A549 (cell line): Measurements from ENCODE around the gene CFAP65. TPM values are rescaled to one million over a fixed set of nuclear protein-coding genes. Genes with fewer than 3 reads are reported as not detected.

ENCODE experiments used
- ATAC-seq, 2 experiments: fragments of 200-7000 bp in 1 of 2; fragments of >200 bp in 1 of 2; cut with Nextera tagmentation in 1 of 2; cut with Tn5 transposase in 1 of 2; 3 replicates each; pipeline versions ENCODE4 v1.8.0 to v1.9.1; 2018 to 2020; ENCODE audit warnings: mild to moderate bottlenecking in 1 of 2, moderate library complexity in 1 of 2
- CTCF ChIA-PET: fragments of 300-600 bp; sonication (Branson Sonifier 250); formaldehyde crosslinking; extraction: SDS; loops from one replicate; lab custom pipeline; 2021; ENCODE audit warnings: antibody characterized with exemption, inconsistent platforms; lab: Yijun Ruan, JAX
- POLR2A ChIA-PET: fragments of 350-600 bp; formaldehyde crosslinking; extraction: SDS; loops from one replicate; lab custom pipeline; 2021; ENCODE audit warnings: antibody characterized with exemption, inconsistent platforms; lab: Yijun Ruan, JAX
- DNase-seq, 2 experiments: peaks; one replicate each; pipeline versions ENCODE4 v3.0.0 to v3.0.0-alpha.2; 2011 to 2016; ENCODE audit warnings: low read depth in 1 of 2, low spot score in 1 of 2
- FAIRE-seq: peaks from 2 replicates; lab custom pipeline; 2011; peaks lifted over from hg19 to GRCh38; lab: Jason Lieb, UNC
- H3K27ac ChIP-seq, 2 experiments: fragments of >200 bp; sonication (Bioruptor Twin); formaldehyde crosslinking; 3 replicates each; pipeline ENCODE4 v1.5.1; 2016 to 2017
- H3K4me1 ChIP-seq: fragments of >200 bp; sonication (Bioruptor Twin); formaldehyde crosslinking; 3 replicates; pipeline ENCODE4 v1.6.1; 2016
- H3K4me2 ChIP-seq: fragments of >200 bp; sonication (Bioruptor Twin); formaldehyde crosslinking; 3 replicates; pipeline ENCODE4 v1.6.1; 2016
- H3K4me3 ChIP-seq: fragments of >200 bp; sonication (Bioruptor Twin); formaldehyde crosslinking; 3 replicates; pipeline ENCODE4 v1.5.1; 2016
- H3K9me3 ChIP-seq: fragments of >200 bp; sonication (Bioruptor Twin); formaldehyde crosslinking; 3 replicates; pipeline ENCODE4 v1.6.1; 2016
- CBX2 ChIP-seq: fragments of 200-600 bp; sonication (generic); IDR thresholded peaks from 2 replicates; pipeline ENCODE4 v1.6.1; 2016; ENCODE audit warnings: low read depth, mild to moderate bottlenecking, borderline replicate concordance
- CEBPB ChIP-seq, 2 experiments: fragments of >200 bp in 1 of 2; sonication (Bioruptor Twin) in 1 of 2; formaldehyde crosslinking in 1 of 2; IDR thresholded peaks; 2 replicates each; pipeline ENCODE4 v1.6.1; 2012 to 2016
- EHF ChIP-seq: fragments of 250-450 bp; sonication (Bioruptor Pico); IDR thresholded peaks from 2 replicates; pipeline ENCODE4 v1.5.0; 2020; ENCODE audit warnings: mild to moderate bottlenecking
- EHMT2 ChIP-seq: fragments of 200-600 bp; sonication (generic); IDR thresholded peaks from 2 replicates; pipeline ENCODE4 v1.6.1; 2016; ENCODE audit warnings: antibody characterized with exemption, low read depth, mild to moderate bottlenecking, moderate library complexity
- ESRRA ChIP-seq: fragments of 150-350 bp; IDR thresholded peaks from 2 replicates; pipeline ENCODE4 v1.6.1; 2014; ENCODE audit warnings: mild to moderate bottlenecking, low read length, borderline replicate concordance
- FOSB ChIP-seq: fragments of 250-450 bp; sonication (Bioruptor Pico); IDR thresholded peaks from 2 replicates; pipeline ENCODE4 v1.5.0; 2020; ENCODE audit warnings: mild to moderate bottlenecking, moderate library complexity
- FOXS1 ChIP-seq: fragments of 250-450 bp; sonication (Bioruptor Pico); IDR thresholded peaks from 2 replicates; pipeline ENCODE4 v1.5.0; 2020; ENCODE audit warnings: mild to moderate bottlenecking, moderate library complexity
- HOXA7 ChIP-seq: fragments of 250-450 bp; sonication (Bioruptor Pico); IDR thresholded peaks from 2 replicates; pipeline ENCODE4 v1.5.0; 2020; ENCODE audit warnings: mild to moderate bottlenecking, moderate library complexity
- HOXB5 ChIP-seq: fragments of 250-450 bp; sonication (Bioruptor Pico); IDR thresholded peaks from 2 replicates; pipeline ENCODE4 v1.5.0; 2020; ENCODE audit warnings: mild to moderate bottlenecking, moderate library complexity
- JUNB ChIP-seq: fragments of >200 bp; sonication (Bioruptor Twin); formaldehyde crosslinking; IDR thresholded peaks from 2 replicates; pipeline ENCODE4 v1.6.1; 2016
- MAFK ChIP-seq: fragments of 450-650 bp; IDR thresholded peaks from 2 replicates; pipeline ENCODE4 v1.6.1; 2014; ENCODE audit not compliant: partially characterized antibody
- MAZ ChIP-seq: fragments of 150-350 bp; IDR thresholded peaks from 2 replicates; pipeline ENCODE4 v1.6.1; 2014; ENCODE audit warnings: antibody characterized with exemption, low read depth, low read length, borderline replicate concordance
- NFE2L2 ChIP-seq: fragments of 150-350 bp; conservative IDR thresholded peaks from 2 replicates; pipeline ENCODE4 v1.6.1; 2014; ENCODE audit warnings: low read length
- NR3C1 ChIP-seq: fragments of >200 bp; sonication (Bioruptor Twin); formaldehyde crosslinking; IDR thresholded peaks from 3 replicates; pipeline ENCODE4 v1.6.1; 2017
- RARB ChIP-seq: fragments of 250-450 bp; sonication (Bioruptor Pico); IDR thresholded peaks from 2 replicates; pipeline ENCODE4 v1.8.0; 2021; ENCODE audit warnings: mild to moderate bottlenecking, moderate library complexity
- RCOR1 ChIP-seq: fragments of 150-350 bp; IDR thresholded peaks from 2 replicates; pipeline ENCODE4 v1.6.1; 2014; ENCODE audit warnings: antibody characterized with exemption, low read length, low read depth
- RFX5 ChIP-seq: fragments of 450-650 bp; IDR thresholded peaks from 2 replicates; pipeline ENCODE4 v1.7.1; 2014; ENCODE audit warnings: antibody characterized with exemption, mild to moderate bottlenecking, moderate library complexity
- SREBF2 ChIP-seq: fragments of 450-650 bp; IDR thresholded peaks from 2 replicates; pipeline ENCODE4 v1.6.1; 2014; ENCODE audit warnings: mild to moderate bottlenecking, moderate library complexity
- TP53 ChIP-seq: fragments of 250-450 bp; sonication (Bioruptor Pico); IDR thresholded peaks from 2 replicates; pipeline ENCODE4 v1.5.0; 2021; ENCODE audit warnings: mild to moderate bottlenecking, moderate library complexity
- ZC3H11A ChIP-seq: fragments of 450-650 bp; IDR thresholded peaks from 2 replicates; pipeline ENCODE4 v1.6.1; 2014; ENCODE audit warnings: antibody characterized with exemption, mild to moderate bottlenecking
- ZFP36 ChIP-seq: fragments of 450-650 bp; IDR thresholded peaks from 2 replicates; pipeline ENCODE4 v1.6.1; 2014; ENCODE audit warnings: borderline replicate concordance; ENCODE audit not compliant: partially characterized antibody
- ZSCAN20 ChIP-seq: fragments of 250-450 bp; sonication (Bioruptor Pico); IDR thresholded peaks from 2 replicates; pipeline ENCODE4 v1.8.0; 2022; ENCODE audit warnings: mild to moderate bottlenecking, moderate library complexity
- WGBS: methylation state at CpG from one replicate; pipeline ENCODE4 v1.1.6; 2017; ENCODE audit errors: missing lambda C conversion rate; 5-methylcytosine and 5-hydroxymethylcytosine counted together
- polyA plus RNA-seq, 4 experiments: library from polyadenylated mRNA; depleted of rRNA in 3 of 4; stranded (reverse); fragments of >200 nt; fragmentation: RNase III in 1 of 4; extraction: RNeasy Plus Mini Kit Qiagen cat#74134 plus additional on column Dnase treatment in 1 of 4; gene quantifications; 2 replicates in 3 of 4; 3 replicates in 1 of 4; pipeline ENCODE4 v1.2.3, GENCODE V29; 2011 to 2017
- TF ChIP-seq, protein P1 (sequence below): fragments of 250-450 bp; sonication (Bioruptor Pico); IDR thresholded peaks from 2 replicates; pipeline ENCODE4 v1.5.0; 2020; ENCODE audit warnings: low read depth, mild to moderate bottlenecking, moderate library complexity
- TF ChIP-seq, protein P2 (sequence below): IDR thresholded peaks from 2 replicates; pipeline ENCODE4 v1.6.1; 2012
- TF ChIP-seq, protein P3 (sequence below): fragments of 450-650 bp; IDR thresholded peaks from 2 replicates; pipeline ENCODE4 v1.6.1; 2014; ENCODE audit warnings: antibody characterized with exemption

CFAP65 gene
- polyA plus RNA-seq, 2 of the 4 experiments (the other 2 are of a cell fraction), result 0.12 to 0.14 TPM

DNA sequence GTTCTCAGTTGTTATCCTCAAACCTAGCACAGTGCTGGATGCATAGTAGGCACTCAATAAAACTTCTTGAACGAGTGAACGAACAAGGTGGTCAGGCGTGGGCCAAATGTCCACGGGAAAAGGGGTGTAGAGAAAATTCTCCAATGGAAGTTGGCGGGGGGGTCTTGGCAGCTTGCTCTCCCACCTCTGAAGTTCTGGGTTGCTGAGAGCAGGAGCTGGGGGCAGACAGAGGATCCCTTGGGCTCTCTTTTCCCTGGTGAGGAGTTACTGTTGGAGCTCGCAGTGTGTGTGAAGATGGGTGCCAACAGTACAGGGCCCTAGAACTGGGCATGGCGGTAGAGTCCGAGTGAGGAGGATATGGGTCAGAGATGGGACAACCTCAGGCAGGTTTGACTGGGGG, 45.8 kb downstream of the CFAP65 start (continued):
- no peak for TF ChIP-seq CEBPB (IDR thresholded peaks at IDR 0.05)
- TF ChIP-seq JUNB, result no peak
- TF ChIP-seq TP53 (CRISPR knock-in tag), result no peak
- TF ChIP-seq, protein P1, sequence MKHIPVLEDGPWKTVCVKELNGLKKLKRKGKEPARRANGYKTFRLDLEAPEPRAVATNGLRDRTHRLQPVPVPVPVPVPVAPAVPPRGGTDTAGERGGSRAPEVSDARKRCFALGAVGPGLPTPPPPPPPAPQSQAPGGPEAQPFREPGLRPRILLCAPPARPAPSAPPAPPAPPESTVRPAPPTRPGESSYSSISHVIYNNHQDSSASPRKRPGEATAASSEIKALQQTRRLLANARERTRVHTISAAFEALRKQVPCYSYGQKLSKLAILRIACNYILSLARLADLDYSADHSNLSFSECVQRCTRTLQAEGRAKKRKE (CRISPR knock-in tag), result no peak
- TF ChIP-seq HOXB5 (CRISPR knock-in tag), result no peak
- no peak for TF ChIP-seq FOSB (CRISPR knock-in tag)
- no peak for TF ChIP-seq ZC3H11A
- TF ChIP-seq, protein P2, sequence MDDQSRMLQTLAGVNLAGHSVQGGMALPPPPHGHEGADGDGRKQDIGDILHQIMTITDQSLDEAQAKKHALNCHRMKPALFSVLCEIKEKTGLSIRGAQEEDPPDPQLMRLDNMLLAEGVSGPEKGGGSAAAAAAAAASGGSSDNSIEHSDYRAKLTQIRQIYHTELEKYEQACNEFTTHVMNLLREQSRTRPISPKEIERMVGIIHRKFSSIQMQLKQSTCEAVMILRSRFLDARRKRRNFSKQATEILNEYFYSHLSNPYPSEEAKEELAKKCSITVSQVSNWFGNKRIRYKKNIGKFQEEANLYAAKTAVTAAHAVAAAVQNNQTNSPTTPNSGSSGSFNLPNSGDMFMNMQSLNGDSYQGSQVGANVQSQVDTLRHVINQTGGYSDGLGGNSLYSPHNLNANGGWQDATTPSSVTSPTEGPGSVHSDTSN, result no peak

DNA sequence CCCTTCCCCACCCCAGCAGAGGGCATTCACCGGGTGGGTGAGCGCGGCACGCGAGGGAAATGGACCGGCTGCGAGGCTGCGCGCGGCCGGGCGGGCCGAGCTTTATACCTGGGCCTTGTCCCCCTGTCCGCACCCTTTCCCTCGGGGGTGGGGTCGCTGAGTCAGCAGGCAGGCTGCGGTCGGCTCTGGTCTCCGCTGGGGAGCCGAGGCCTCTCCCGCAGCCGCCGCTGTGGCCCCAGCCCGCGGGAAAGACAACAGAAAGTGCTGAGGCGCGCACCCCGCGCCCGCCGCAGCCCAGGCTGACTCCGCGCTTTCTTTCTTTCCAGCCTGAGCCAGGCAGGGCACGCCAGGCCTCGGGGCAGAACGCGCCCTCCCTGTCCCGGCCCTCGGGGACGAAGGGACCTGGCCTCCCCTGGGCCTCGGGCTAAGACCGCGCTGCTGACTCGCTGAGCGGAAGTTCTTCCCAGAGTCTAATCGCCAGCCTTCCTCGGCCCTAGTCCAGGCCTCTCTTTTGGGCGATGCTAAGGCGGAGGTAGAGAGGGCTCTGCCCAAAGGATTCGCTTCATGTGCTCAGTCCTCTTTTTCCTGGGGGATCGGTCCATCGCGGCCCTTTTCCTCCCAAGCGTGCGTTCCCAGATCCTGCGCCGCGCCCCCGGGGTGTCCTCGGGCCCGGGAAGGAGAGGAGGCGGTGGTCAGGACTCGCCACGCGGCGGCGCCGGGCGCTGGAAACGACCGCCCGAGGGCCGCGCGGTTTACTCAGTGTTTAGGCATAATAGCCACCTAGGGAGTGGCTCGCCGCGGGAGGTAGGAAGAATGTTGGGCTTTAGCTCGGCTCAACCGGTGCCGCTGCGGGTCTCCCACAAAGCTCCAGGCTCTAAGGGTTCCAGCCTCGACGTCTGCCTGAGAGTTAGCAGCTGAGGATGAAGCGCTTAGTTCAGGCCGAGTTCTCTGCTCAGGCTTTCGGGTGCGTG, 47.7 kb downstream of the CFAP65 start, which contains the start of gene CRYBA2:
CRYBA2 (minus strand) TSS at position 78 of the 971 bp plus-strand sequence. CDS start 246 bp downstream, outside the sequence.
- FAIRE-seq (no peak), DNase-seq (no peak), ATAC-seq (no peak)
- H3K4me3 ChIP-seq, result no peak within 1 kb of the TSS
- ChIA-PET POLR2A (interaction anchor here (0.6 kb wide), 1 partner anchor 214 kb away, joined by 3 read pairs; no protein-coding TSS in a partner anchor), CTCF (interaction anchor here (1.0 to 6.2 kb wide), 15 partner anchors 10 to 166 kb away, joined by 3 to 101 read pairs (median 16); partner anchors contain the start of gene FEV)
- no peak within 1 kb of the TSS for H3K27ac ChIP-seq
- no peak within 1 kb of the TSS for H3K4me2 ChIP-seq
- peaks cover 10% of the 10 kb centered on the region for H3K4me1 ChIP-seq
- no peak for TF ChIP-seq HOXB5 (CRISPR knock-in tag)
- TF ChIP-seq MAFK, result peak; percentile 10
- no peaks in the 10 kb centered on the region for H3K9me3 ChIP-seq
- WGBS, result 69% methylated on average over 64 of the region's 88 CpGs

DNA sequence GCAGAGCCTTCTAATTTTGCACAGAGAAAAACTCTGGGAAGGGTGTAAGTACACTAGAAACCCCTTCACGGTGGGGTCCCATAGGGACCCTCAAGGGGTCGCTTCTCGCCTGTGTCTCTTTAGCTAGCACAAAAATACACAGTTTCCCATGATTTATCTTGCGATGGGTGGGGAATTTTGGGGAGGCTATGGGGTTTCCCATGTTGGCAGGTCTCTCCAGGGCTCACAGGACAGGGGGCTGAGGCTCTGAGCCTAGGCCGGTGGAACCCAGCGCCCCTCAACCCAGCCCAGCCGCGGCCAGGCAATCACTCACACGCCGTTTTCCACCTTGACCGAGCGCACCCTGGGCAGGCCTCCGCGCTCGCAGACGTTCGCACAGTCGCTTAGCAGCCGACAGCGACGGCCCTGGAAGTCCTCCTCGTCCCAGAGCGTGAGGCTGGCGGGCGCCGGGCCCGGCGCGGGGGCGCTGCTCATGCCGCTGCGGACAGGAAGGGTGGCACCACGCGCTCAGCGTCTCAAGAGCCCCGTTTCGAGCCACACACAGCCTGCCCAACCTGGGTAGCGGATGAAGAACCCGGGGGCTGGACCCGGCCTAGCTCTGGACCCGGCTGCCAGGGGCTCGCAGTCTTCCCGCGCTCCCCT, 48.5 kb downstream of the CFAP65 start:
- ChIA-PET POLR2A (no interaction called here), CTCF (interaction anchor here (0.5 to 6.2 kb wide), 11 partner anchors 9 to 160 kb away, joined by 3 to 57 read pairs (median 7); no protein-coding TSS in a partner anchor)
- TF ChIP-seq RCOR1 (no peak), NR3C1 (no peak), SREBF2 (no peak), EHMT2 (no peak)
- no peak for ATAC-seq
- Histone ChIP-seq H3K4me1 (peaks cover 10% of the 10 kb centered on the region), H3K4me2 (no peak overlapping the region), H3K27ac (no peak overlapping the region), H3K4me3 (no peak overlapping the region), H3K9me3 (no peaks in the 10 kb centered on the region)
- WGBS, result 68% methylated on average over 34 of the region's 44 CpGs
- FAIRE-seq, result no peak
- DNase-seq, result no peak

DNA sequence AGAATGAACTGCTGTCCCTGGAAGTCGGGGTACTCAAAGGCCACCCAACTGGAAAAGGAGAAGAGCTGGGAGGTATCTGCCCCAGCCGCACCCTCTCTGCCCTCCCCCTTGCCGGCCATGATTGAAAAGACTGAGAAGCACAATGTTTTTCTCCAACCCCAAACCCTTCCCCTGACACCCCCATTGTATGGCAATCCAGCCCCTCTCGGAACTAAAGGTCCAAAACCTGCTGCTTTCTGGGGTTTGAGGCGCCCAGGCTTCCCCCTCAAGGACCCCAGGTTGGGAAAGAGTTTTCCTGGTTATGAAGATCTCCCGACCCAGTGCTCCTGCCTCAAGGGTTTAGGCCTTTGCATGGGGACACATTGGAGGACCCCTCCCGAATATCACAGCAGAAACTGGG, 49.1 kb downstream of the CFAP65 start:
- no peak overlapping the region for H3K4me2 ChIP-seq
- no peaks in the 10 kb centered on the region for H3K9me3 ChIP-seq
- ATAC-seq (no peak), DNase-seq (no peak), FAIRE-seq (no peak)
- WGBS, result 32% methylated on average over 5 of the region's 7 CpGs
- POLR2A ChIA-PET, result no interaction called here
- no peak overlapping the region for H3K27ac ChIP-seq
- peaks cover 10% of the 10 kb centered on the region for H3K4me1 ChIP-seq
- CTCF ChIA-PET, result interaction anchor here (1.2 to 6.2 kb wide), 8 partner anchors 10 to 139 kb away, joined by 3 to 57 read pairs (median 6); no protein-coding TSS in a partner anchor
- H3K4me3 ChIP-seq, result no peak overlapping the region
- TF ChIP-seq EHMT2, result no peak
- TF ChIP-seq, protein P2, result no peak
- TF ChIP-seq FOXS1 (CRISPR knock-in tag), result no peak
- TF ChIP-seq EHF (CRISPR knock-in tag), result no peak
- no peak for TF ChIP-seq ZSCAN20 (CRISPR knock-in tag)
- no peak for TF ChIP-seq ESRRA
- no peak for TF ChIP-seq SREBF2
- no peak for TF ChIP-seq CBX2
- TF ChIP-seq HOXB5 (CRISPR knock-in tag), result no peak
- no peak for TF ChIP-seq ZFP36
- no peak for TF ChIP-seq NFE2L2
- TF ChIP-seq RARB (CRISPR knock-in tag), result no peak
- TF ChIP-seq MAFK, result no peak
- TF ChIP-seq MAZ, result no peak
- TF ChIP-seq HOXA7 (CRISPR knock-in tag), result no peak
- TF ChIP-seq RCOR1, result no peak
- TF ChIP-seq, protein P3, sequence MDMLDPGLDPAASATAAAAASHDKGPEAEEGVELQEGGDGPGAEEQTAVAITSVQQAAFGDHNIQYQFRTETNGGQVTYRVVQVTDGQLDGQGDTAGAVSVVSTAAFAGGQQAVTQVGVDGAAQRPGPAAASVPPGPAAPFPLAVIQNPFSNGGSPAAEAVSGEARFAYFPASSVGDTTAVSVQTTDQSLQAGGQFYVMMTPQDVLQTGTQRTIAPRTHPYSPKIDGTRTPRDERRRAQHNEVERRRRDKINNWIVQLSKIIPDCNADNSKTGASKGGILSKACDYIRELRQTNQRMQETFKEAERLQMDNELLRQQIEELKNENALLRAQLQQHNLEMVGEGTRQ, result no peak
- TF ChIP-seq NR3C1, result no peak
- TF ChIP-seq RFX5, result no peak
